Measurements from ENCODE around the gene PHF19.

The PHF19 gene

GRCh38 chr9:120891884-120892747 lies 15.1 kb upstream of the PHF19 start:
- peak; percentile 71 for DNase-seq

GRCh38 chr9:120891245-120891883 lies 14.4 kb upstream of the PHF19 start:
- DNase-seq: peak; percentile 79

GRCh38 chr9:120890320-120891244 lies 13.6 kb upstream of the PHF19 start:
- DNase-seq: peak; percentile 68

- DNase-seq: no peak
Measured at GRCh38 chr9:120889606-120890271, 12.8 kb upstream of the PHF19 start.

GRCh38 chr9:120888626-120889025 lies 11.6 kb upstream of the PHF19 start:
- no peak for DNase-seq

- no peak for DNase-seq
Measured at GRCh38 chr9:120886490-120886967, 9.5 kb upstream of the PHF19 start.

- no peak for DNase-seq
Measured at GRCh38 chr9:120885958-120886357, 9.0 kb upstream of the PHF19 start.

GRCh38 chr9:120885457-120885856 lies 8.5 kb upstream of the PHF19 start:
- no peak for DNase-seq

GRCh38 chr9:120883608-120883996 lies 6.6 kb upstream of the PHF19 start:
- no peak for DNase-seq

GRCh38 chr9:120882935-120883607 lies 6.1 kb upstream of the PHF19 start:
- DNase-seq: no peak

- DNase-seq: no peak
Measured at GRCh38 chr9:120879446-120879845, 2.5 kb upstream of the PHF19 start.

GRCh38 chr9:120878188-120879130 lies 1.5 kb upstream of the PHF19 start:
- peak; percentile 66 for DNase-seq

GRCh38 chr9:120877276-120878034 lies 467 bp upstream of the PHF19 start:
- peak; percentile 90 for DNase-seq

- DNase-seq: peak; percentile 92
Measured at GRCh38 chr9:120875954-120876841, 790 bp downstream of the PHF19 start.

- no peak for DNase-seq
Measured at GRCh38 chr9:120875643-120875953, 1.4 kb downstream of the PHF19 start.

- DNase-seq: no peak
Measured at GRCh38 chr9:120875195-120875565, 1.8 kb downstream of the PHF19 start.

- DNase-seq: no peak
Measured at GRCh38 chr9:120874226-120875194, 2.5 kb downstream of the PHF19 start.

GRCh38 chr9:120873512-120873911 lies 3.5 kb downstream of the PHF19 start:
- no peak for DNase-seq

Data from activated CD8-positive, alpha-beta memory T cell treated with anti-CD3 and anti-CD28 coated beads, Interleukin-2, amount 50 U/mL, for 48 hours (primary cell).